Stimulated activated memory B cell treated with anti-CD40 and anti-IgM and Interleukin-4, amounts not matched to agents 10 μg/mL and 1 μg/mL and 100 μg/mL, for 72 hours (primary cell): Measurements from ENCODE around the gene SLC12A7.

Experiments used
- ATAC-seq: fragments of 150-1000 bp; cut with Tn5 transposase; 2 replicates; pipeline ENCODE4 v1.10.0; 2021
- H3K27ac Mint-ChIP-seq: one replicate; pipeline ENCODE4 v1.8.0; 2022; ENCODE audit warnings: mild to moderate bottlenecking, mixed read lengths
- H3K27me3 Mint-ChIP-seq: one replicate; pipeline ENCODE4 v1.8.0; 2022; ENCODE audit warnings: mixed read lengths
- H3K36me3 Mint-ChIP-seq: one replicate; pipeline ENCODE4 v1.8.0; 2022; ENCODE audit warnings: mixed read lengths
- H3K4me1 Mint-ChIP-seq: one replicate; pipeline ENCODE4 v1.8.0; 2022; ENCODE audit warnings: mixed read lengths
- H3K4me3 Mint-ChIP-seq: one replicate; pipeline ENCODE4 v1.8.0; 2022; ENCODE audit warnings: mild to moderate bottlenecking, moderate library complexity, mixed read lengths
- H3K9me3 Mint-ChIP-seq: one replicate; pipeline ENCODE4 v1.8.0; 2022; ENCODE audit warnings: mixed read lengths

The SLC12A7 gene

GRCh38 chr5:1077026-1077425 lies 34.8 kb downstream of the SLC12A7 start:
- no peak overlapping the region for H3K4me3 Mint-ChIP-seq
- H3K9me3 Mint-ChIP-seq, result no peaks in the 10 kb centered on the region
- H3K27me3 Mint-ChIP-seq, result no peaks in the 10 kb centered on the region
- peaks cover 39% of the 10 kb centered on the region for H3K36me3 Mint-ChIP-seq
- no peak overlapping the region for H3K27ac Mint-ChIP-seq
- no peaks in the 10 kb centered on the region for H3K4me1 Mint-ChIP-seq
- no peak for ATAC-seq

GRCh38 chr5:1076406-1076805 lies 35.5 kb downstream of the SLC12A7 start:
- no peak overlapping the region for H3K27ac Mint-ChIP-seq
- ATAC-seq, result no peak
- H3K27me3 Mint-ChIP-seq, result no peaks in the 10 kb centered on the region

GRCh38 chr5:1075931-1076330 lies 35.9 kb downstream of the SLC12A7 start:
- Mint-ChIP-seq H3K27me3 (no peaks in the 10 kb centered on the region), H3K36me3 (peaks cover 32% of the 10 kb centered on the region), H3K4me1 (no peaks in the 10 kb centered on the region), H3K9me3 (no peaks in the 10 kb centered on the region), H3K4me3 (no peak overlapping the region), H3K27ac (no peak overlapping the region)
- ATAC-seq, result no peak

More at GRCh38 chr5:1076406-1076805, 35.5 kb downstream of the SLC12A7 start:
- no peaks in the 10 kb centered on the region for H3K4me1 Mint-ChIP-seq
- peaks cover 37% of the 10 kb centered on the region for H3K36me3 Mint-ChIP-seq
- H3K4me3 Mint-ChIP-seq, result no peak overlapping the region
- H3K9me3 Mint-ChIP-seq, result no peaks in the 10 kb centered on the region

- no peak for ATAC-seq
- Mint-ChIP-seq H3K4me3 (no peak overlapping the region), H3K9me3 (no peaks in the 10 kb centered on the region), H3K27ac (no peak overlapping the region), H3K27me3 (no peaks in the 10 kb centered on the region), H3K36me3 (peaks cover 28% of the 10 kb centered on the region), H3K4me1 (no peaks in the 10 kb centered on the region)
Observed at GRCh38 chr5:1075555-1075881, 36.3 kb downstream of the SLC12A7 start.

- no peaks in the 10 kb centered on the region for H3K4me1 Mint-ChIP-seq
- H3K27me3 Mint-ChIP-seq, result no peaks in the 10 kb centered on the region
Observed at GRCh38 chr5:1074816-1075554, 36.9 kb downstream of the SLC12A7 start.

GRCh38 chr5:1074226-1074625 lies 37.6 kb downstream of the SLC12A7 start:
- Mint-ChIP-seq H3K9me3 (no peaks in the 10 kb centered on the region), H3K4me1 (no peaks in the 10 kb centered on the region), H3K27me3 (no peaks in the 10 kb centered on the region), H3K36me3 (peaks cover 24% of the 10 kb centered on the region), H3K4me3 (no peak overlapping the region), H3K27ac (no peak overlapping the region)
- peak; percentile 37 for ATAC-seq

More at GRCh38 chr5:1074816-1075554, 36.9 kb downstream of the SLC12A7 start:
- no peaks in the 10 kb centered on the region for H3K9me3 Mint-ChIP-seq
- H3K4me3 Mint-ChIP-seq, result no peak overlapping the region
- peaks cover 24% of the 10 kb centered on the region for H3K36me3 Mint-ChIP-seq
- no peak overlapping the region for H3K27ac Mint-ChIP-seq
- ATAC-seq, result peak; percentile 16

GRCh38 chr5:1073239-1074102 lies 38.4 kb downstream of the SLC12A7 start:
- Mint-ChIP-seq H3K4me3 (no peak overlapping the region), H3K36me3 (peaks cover 24% of the 10 kb centered on the region), H3K4me1 (no peaks in the 10 kb centered on the region), H3K27me3 (no peaks in the 10 kb centered on the region), H3K27ac (no peak overlapping the region), H3K9me3 (no peaks in the 10 kb centered on the region)
- ATAC-seq, result no peak

GRCh38 chr5:1069720-1070088 lies 42.2 kb downstream of the SLC12A7 start:
- H3K4me1 Mint-ChIP-seq, result no peaks in the 10 kb centered on the region

GRCh38 chr5:1068895-1069719 lies 42.8 kb downstream of the SLC12A7 start:
- no peaks in the 10 kb centered on the region for H3K27me3 Mint-ChIP-seq
- H3K9me3 Mint-ChIP-seq, result no peaks in the 10 kb centered on the region
- no peaks in the 10 kb centered on the region for H3K4me1 Mint-ChIP-seq
- H3K36me3 Mint-ChIP-seq, result peaks cover 22% of the 10 kb centered on the region
- ATAC-seq, result no peak
- H3K27ac Mint-ChIP-seq, result no peak overlapping the region
- no peak overlapping the region for H3K4me3 Mint-ChIP-seq

More at GRCh38 chr5:1069720-1070088, 42.2 kb downstream of the SLC12A7 start:
- H3K27me3 Mint-ChIP-seq, result no peaks in the 10 kb centered on the region
- H3K27ac Mint-ChIP-seq, result no peak overlapping the region
- H3K9me3 Mint-ChIP-seq, result no peaks in the 10 kb centered on the region
- H3K36me3 Mint-ChIP-seq, result peaks cover 16% of the 10 kb centered on the region
- ATAC-seq, result no peak
- no peak overlapping the region for H3K4me3 Mint-ChIP-seq

- no peaks in the 10 kb centered on the region for H3K9me3 Mint-ChIP-seq
- no peak for ATAC-seq
- no peak overlapping the region for H3K4me3 Mint-ChIP-seq
- peaks cover 15% of the 10 kb centered on the region for H3K36me3 Mint-ChIP-seq
- H3K27ac Mint-ChIP-seq, result no peak overlapping the region
- no peaks in the 10 kb centered on the region for H3K4me1 Mint-ChIP-seq
- no peaks in the 10 kb centered on the region for H3K27me3 Mint-ChIP-seq
Observed at GRCh38 chr5:1068204-1068894, 43.5 kb downstream of the SLC12A7 start.

- Mint-ChIP-seq H3K4me1 (no peaks in the 10 kb centered on the region), H3K27ac (no peak overlapping the region), H3K36me3 (peaks cover 16% of the 10 kb centered on the region), H3K4me3 (no peak overlapping the region), H3K9me3 (no peaks in the 10 kb centered on the region), H3K27me3 (no peaks in the 10 kb centered on the region)
- no peak for ATAC-seq
Observed at GRCh38 chr5:1067141-1068121, 44.4 kb downstream of the SLC12A7 start.

GRCh38 chr5:1066676-1067075 lies 45.2 kb downstream of the SLC12A7 start:
- H3K27me3 Mint-ChIP-seq, result no peaks in the 10 kb centered on the region
- no peaks in the 10 kb centered on the region for H3K9me3 Mint-ChIP-seq
- H3K4me1 Mint-ChIP-seq, result no peaks in the 10 kb centered on the region
- H3K36me3 Mint-ChIP-seq, result peaks cover 19% of the 10 kb centered on the region
- ATAC-seq, result no peak
- H3K4me3 Mint-ChIP-seq, result no peak overlapping the region
- H3K27ac Mint-ChIP-seq, result no peak overlapping the region

GRCh38 chr5:1065891-1066650 lies 45.8 kb downstream of the SLC12A7 start:
- Mint-ChIP-seq H3K27me3 (no peaks in the 10 kb centered on the region), H3K9me3 (no peaks in the 10 kb centered on the region), H3K4me3 (no peak overlapping the region), H3K36me3 (peaks cover 19% of the 10 kb centered on the region), H3K4me1 (no peaks in the 10 kb centered on the region), H3K27ac (no peak overlapping the region)
- ATAC-seq, result peak; percentile 13
